IMR-90 (cell line): ENCODE measurements around the gene PAK5. TPM values are rescaled to one million over a fixed set of nuclear protein-coding genes. Genes with fewer than 3 reads are reported as not detected.

ENCODE experiments used
- ATAC-seq: fragments of 200-7000 bp; cut with Tn5 transposase; 2 replicates; pipeline ENCODE4 v1.9.1; 2020; ENCODE audit warnings: low read depth, mild to moderate bottlenecking, moderate library complexity
- BruUV-seq: library from RNA; stranded (reverse); fragments of 400-500 nt; replicated peaks from 2 replicates; lab custom pipeline; 2021; lab: Mats Ljungman, UMichigan
- CTCF ChIA-PET: fragments of 300-600 bp; formaldehyde crosslinking; extraction: SDS; loops from one replicate; lab custom pipeline; 2021; ENCODE audit warnings: antibody characterized with exemption; lab: Yijun Ruan, JAX
- POLR2A ChIA-PET: fragments of 300-600 bp; sonication (Branson Sonifier 250); formaldehyde crosslinking; loops from one replicate; lab custom pipeline; 2022; ENCODE audit warnings: antibody characterized with exemption; ENCODE audit not compliant: unreplicated experiment; lab: Charles Lee
- DNase-seq: peaks from one replicate; pipeline ENCODE4 v3.0.0; 2013
- H2AFZ ChIP-seq: replicated peaks from 2 replicates; pipeline ENCODE3; 2013; ENCODE audit warnings: low read length, mild to moderate bottlenecking; ENCODE audit not compliant: poor library complexity
- H2AK5ac ChIP-seq: 2 replicates; pipeline ENCODE4 v1.6.1; 2013; ENCODE audit warnings: low read depth, low read length, inconsistent platforms
- H2AK9ac ChIP-seq: replicated peaks from 2 replicates; pipeline ENCODE3; 2013; ENCODE audit warnings: mild to moderate bottlenecking, low read depth, low read length, moderate library complexity; ENCODE audit not compliant: poor library complexity
- H2BK120ac ChIP-seq: 2 replicates; pipeline ENCODE4 v1.6.1; 2013; ENCODE audit warnings: low read depth, low read length, inconsistent platforms
- H2BK15ac ChIP-seq: 3 replicates; pipeline ENCODE4 v1.6.1; 2013; ENCODE audit warnings: low read depth, low read length, inconsistent platforms
- H2BK20ac ChIP-seq: 2 replicates; pipeline ENCODE4 v1.6.1; 2013; ENCODE audit warnings: low read depth, mild to moderate bottlenecking, inconsistent platforms, low read length, moderate library complexity
- H2BK5ac ChIP-seq: 2 replicates; pipeline ENCODE4 v1.6.1; 2013; ENCODE audit warnings: mild to moderate bottlenecking, low read depth, low read length, inconsistent platforms; ENCODE audit not compliant: poor library complexity, severe bottlenecking
- H3K14ac ChIP-seq: replicated peaks from 2 replicates; pipeline ENCODE4 v1.6.1; 2013; ENCODE audit warnings: low read depth, low read length, inconsistent platforms
- H3K18ac ChIP-seq: 2 replicates; pipeline ENCODE4 v1.6.1; 2013; ENCODE audit warnings: low read depth, low read length, control low read depth
- H3K23ac ChIP-seq: 2 replicates; pipeline ENCODE4 v1.6.1; 2013; ENCODE audit warnings: low read depth, low read length, inconsistent platforms
- H3K27ac ChIP-seq: 2 replicates; pipeline ENCODE4 v1.5.1; 2013; ENCODE audit warnings: mild to moderate bottlenecking, control low read depth, low read length; ENCODE audit not compliant: insufficient read depth
- H3K27me3 ChIP-seq: 2 replicates; pipeline ENCODE4 v1.6.1; 2013; ENCODE audit warnings: low read length; ENCODE audit not compliant: control insufficient read depth, insufficient read depth
- H3K36me3 ChIP-seq: 2 replicates; pipeline ENCODE4 v1.6.1; 2013; ENCODE audit warnings: low read length, mixed read lengths; ENCODE audit not compliant: control insufficient read depth, insufficient read depth
- H3K4ac ChIP-seq: 2 replicates; pipeline ENCODE4 v1.6.1; 2013; ENCODE audit warnings: low read depth, low read length, inconsistent platforms
- H3K4me1 ChIP-seq: 2 replicates; pipeline ENCODE4 v1.6.1; 2013; ENCODE audit warnings: low read length, mixed read lengths; ENCODE audit not compliant: control insufficient read depth, insufficient read depth
- H3K4me2 ChIP-seq: 2 replicates; pipeline ENCODE4 v1.6.1; 2013; ENCODE audit warnings: low read depth, mild to moderate bottlenecking, control low read depth, low read length, moderate library complexity
- H3K4me3 ChIP-seq: 2 replicates; pipeline ENCODE4 v1.5.1; 2013; ENCODE audit warnings: low read depth, mild to moderate bottlenecking, control low read depth, low read length, moderate library complexity; ENCODE audit not compliant: insufficient read depth
- H3K56ac ChIP-seq: 2 replicates; pipeline ENCODE4 v1.6.1; 2013; ENCODE audit warnings: low read length, inconsistent platforms; ENCODE audit not compliant: insufficient read depth; ENCODE audit errors: extremely low read depth
- H3K79me1 ChIP-seq, 2 experiments: 2 replicates each; pipeline ENCODE4 v1.6.1; 2013; ENCODE audit warnings: low read length in 2 of 2, inconsistent platforms in 1 of 2, low read depth in 1 of 2
- H3K9ac ChIP-seq: 2 replicates; pipeline ENCODE4 v1.6.1; 2013; ENCODE audit warnings: low read depth, low read length, control low read depth
- H3K9me1 ChIP-seq: 2 replicates; pipeline ENCODE4 v1.6.1; 2013; ENCODE audit warnings: low read length, inconsistent platforms; ENCODE audit not compliant: insufficient read depth
- H3K9me3 ChIP-seq: 2 replicates; pipeline ENCODE4 v1.6.1; 2013; ENCODE audit warnings: low read length; ENCODE audit not compliant: control insufficient read depth, insufficient read depth
- H4K20me1 ChIP-seq: 2 replicates; pipeline ENCODE4 v1.6.1; 2013; ENCODE audit warnings: low read length, inconsistent platforms; ENCODE audit not compliant: insufficient read depth
- H4K5ac ChIP-seq: 2 replicates; pipeline ENCODE4 v1.6.1; 2013; ENCODE audit warnings: mild to moderate bottlenecking, low read depth, low read length, control low read depth
- H4K8ac ChIP-seq, 2 experiments: 2 replicates each; pipeline ENCODE4 v1.6.1; 2013; ENCODE audit warnings: low read depth in 2 of 2, low read length in 2 of 2, control low read depth in 1 of 2, inconsistent platforms in 1 of 2
- H4K91ac ChIP-seq: 2 replicates; pipeline ENCODE4 v1.6.1; 2013; ENCODE audit warnings: low read depth, low read length, inconsistent platforms; ENCODE audit not compliant: insufficient read depth
- BHLHE40 ChIP-seq: fragments of 150-350 bp; IDR thresholded peaks from 2 replicates; pipeline ENCODE4 v1.6.1; 2016; ENCODE audit warnings: mild to moderate bottlenecking, low read depth, low read length
- FOS ChIP-seq: fragments of 150-350 bp; IDR thresholded peaks from 2 replicates; pipeline ENCODE4 v1.6.1; 2016; ENCODE audit warnings: low read depth, low read length
- MAFK ChIP-seq: IDR thresholded peaks from 2 replicates; pipeline ENCODE4 v1.6.1; 2012; ENCODE audit warnings: low read depth, low read length, improper control_type of control experiment
- MAZ ChIP-seq: IDR thresholded peaks from 2 replicates; pipeline ENCODE4 v1.6.1; 2012; ENCODE audit warnings: low read depth, mild to moderate bottlenecking, low read length, improper control_type of control experiment, moderate library complexity, borderline replicate concordance
- NFE2L2 ChIP-seq: fragments of 150-350 bp; IDR thresholded peaks from 2 replicates; pipeline ENCODE4 v1.6.1; 2016; ENCODE audit warnings: low read depth, mild to moderate bottlenecking, low read length
- RAD21 ChIP-seq: IDR thresholded peaks from 2 replicates; pipeline ENCODE4 v1.6.1; 2012; ENCODE audit warnings: low read length, improper control_type of control experiment
- RCOR1 ChIP-seq: IDR thresholded peaks from 2 replicates; pipeline ENCODE4 v1.6.1; 2012; ENCODE audit warnings: mild to moderate bottlenecking, low read length, improper control_type of control experiment; ENCODE audit not compliant: insufficient replicate concordance
- SMC3 ChIP-seq: fragments of 150-350 bp; IDR thresholded peaks from 2 replicates; pipeline ENCODE4 v1.6.1; 2016; ENCODE audit warnings: low read depth, mild to moderate bottlenecking, antibody characterized with exemption, low read length, moderate library complexity
- WGBS, 2 experiments: methylation state at CpG; one replicate each; pipeline versions ENCODE4 v1.1.5 to v1.1.7; 2013; ENCODE audit warnings: missing lambda C conversion rate in 2 of 2; ENCODE audit not compliant: insufficient read length in 1 of 2; ENCODE audit errors: extremely low coverage in 2 of 2; 5-methylcytosine and 5-hydroxymethylcytosine counted together
- dilution Hi-C: fragments of 300-500 bp; cut with HindIII; formaldehyde crosslinking; loops from one replicate; pipeline ENCODE4 v1.14.3; 2018; ENCODE audit warnings: low sequenced_read_pairs; ENCODE audit not compliant: unreplicated experiment
- in situ Hi-C: fragments of 300-500 bp; cut with MboI; formaldehyde crosslinking; loops from 3 replicates; pipeline ENCODE4 v1.14.3; 2019; ENCODE audit warnings: low sequenced_read_pairs, inconsistent platforms, mixed read lengths
- intact Hi-C: fragments of 100-400 bp; cut with micrococcal nuclease; formaldehyde crosslinking; loops from 2 replicates; pipeline ENCODE4 v1.10.0; 2022
- polyA plus RNA-seq, 3 experiments: library from polyadenylated mRNA; depleted of rRNA; stranded (reverse); fragments of >200 nt; gene quantifications; 2 replicates each; pipeline ENCODE4 v1.2.3, GENCODE V29; 2012; ENCODE audit warnings: low replicate concordance in 1 of 3
- total RNA-seq: library from RNA; depleted of rRNA; stranded (reverse); fragments of >200 nt; gene quantifications from 2 replicates; pipeline ENCODE4 v1.2.3, GENCODE V29; 2012
- TF ChIP-seq, protein P1 (sequence below): fragments of 150-350 bp; IDR thresholded peaks from 2 replicates; pipeline ENCODE4 v1.6.1; 2017; ENCODE audit warnings: mild to moderate bottlenecking, antibody characterized with exemption, low read length, low read depth
- TF ChIP-seq, protein P2 (sequence below): conservative IDR thresholded peaks from 2 replicates; pipeline ENCODE4 v1.5.1; 2012; ENCODE audit warnings: mild to moderate bottlenecking, low read depth, low read length, improper control_type of control experiment

Gene PAK5
- total and polyA plus RNA-seq, 2 of the 4 experiments (the other 2 are of a cell fraction), result not detected

DNA sequence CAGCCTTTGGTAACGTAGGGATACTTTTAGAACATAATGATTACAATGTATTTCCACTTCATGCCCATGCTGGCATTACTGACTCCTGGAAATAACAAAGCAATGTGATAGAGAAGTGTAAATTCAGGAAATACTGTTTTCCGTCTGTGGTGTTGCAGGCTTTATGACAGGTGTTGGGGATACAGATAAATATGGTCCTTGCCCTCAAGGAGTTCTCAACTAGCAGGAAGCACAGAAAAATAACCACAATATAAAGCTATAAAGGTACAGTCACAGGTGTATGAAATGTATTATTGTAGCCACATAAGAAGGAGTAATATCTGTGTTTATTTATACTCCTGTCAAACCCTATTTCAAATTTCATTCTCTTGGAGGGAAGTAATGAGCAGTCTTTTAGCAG lies 337.4 kb downstream of the PAK5 start:
- WGBS, 2 experiments, result no CpG with 5 or more reads among the region's 2 CpGs
- Histone ChIP-seq H2BK20ac (no peak overlapping the region), H2AK9ac (no peak overlapping the region), H3K27ac (no peak overlapping the region), H2BK120ac (no peak overlapping the region), H3K4ac (no peak overlapping the region), H2BK5ac (no peak overlapping the region), H3K23ac (no peak overlapping the region), H4K20me1 (no peaks in the 10 kb centered on the region; the same call in 1 of the 2 replicates), H3K9me1 (no peaks in the 10 kb centered on the region), H3K9ac (no peak overlapping the region), H4K91ac (no peak overlapping the region), H3K27me3 (peaks cover 27% of the 10 kb centered on the region), H3K14ac (no peak overlapping the region), H2AK5ac (no peak overlapping the region), H3K18ac (no peak overlapping the region), H2BK15ac (no peak overlapping the region), H3K4me2 (no peak overlapping the region), H3K36me3 (no peaks in the 10 kb centered on the region), H3K4me1 (no peaks in the 10 kb centered on the region), H4K5ac (no peak overlapping the region), H4K8ac (no peak overlapping the region), H3K56ac (no peak overlapping the region), H3K4me3 (no peak overlapping the region), H2AFZ (no peak overlapping the region), H3K79me1 (no peaks in the 10 kb centered on the region), H3K9me3 (peaks cover 5% of the 10 kb centered on the region; the same call in 1 of the 2 replicates)
- DNase-seq, result no peak
- CTCF ChIA-PET, result interaction anchor here (0.6 kb wide), 1 partner anchor 979 kb away, joined by 4 read pairs; no protein-coding TSS in a partner anchor
- ATAC-seq, result no peak
- BruUV-seq, result no TSS peak
- dilution Hi-C loops, result no loop called here
- intact Hi-C loops, result no loop called here
- no peak for TF ChIP-seq SMC3
- TF ChIP-seq, protein P1, sequence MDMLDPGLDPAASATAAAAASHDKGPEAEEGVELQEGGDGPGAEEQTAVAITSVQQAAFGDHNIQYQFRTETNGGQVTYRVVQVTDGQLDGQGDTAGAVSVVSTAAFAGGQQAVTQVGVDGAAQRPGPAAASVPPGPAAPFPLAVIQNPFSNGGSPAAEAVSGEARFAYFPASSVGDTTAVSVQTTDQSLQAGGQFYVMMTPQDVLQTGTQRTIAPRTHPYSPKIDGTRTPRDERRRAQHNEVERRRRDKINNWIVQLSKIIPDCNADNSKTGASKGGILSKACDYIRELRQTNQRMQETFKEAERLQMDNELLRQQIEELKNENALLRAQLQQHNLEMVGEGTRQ, result no peak
- no peak for TF ChIP-seq RCOR1
- no peak for TF ChIP-seq MAZ
- TF ChIP-seq, protein P2, sequence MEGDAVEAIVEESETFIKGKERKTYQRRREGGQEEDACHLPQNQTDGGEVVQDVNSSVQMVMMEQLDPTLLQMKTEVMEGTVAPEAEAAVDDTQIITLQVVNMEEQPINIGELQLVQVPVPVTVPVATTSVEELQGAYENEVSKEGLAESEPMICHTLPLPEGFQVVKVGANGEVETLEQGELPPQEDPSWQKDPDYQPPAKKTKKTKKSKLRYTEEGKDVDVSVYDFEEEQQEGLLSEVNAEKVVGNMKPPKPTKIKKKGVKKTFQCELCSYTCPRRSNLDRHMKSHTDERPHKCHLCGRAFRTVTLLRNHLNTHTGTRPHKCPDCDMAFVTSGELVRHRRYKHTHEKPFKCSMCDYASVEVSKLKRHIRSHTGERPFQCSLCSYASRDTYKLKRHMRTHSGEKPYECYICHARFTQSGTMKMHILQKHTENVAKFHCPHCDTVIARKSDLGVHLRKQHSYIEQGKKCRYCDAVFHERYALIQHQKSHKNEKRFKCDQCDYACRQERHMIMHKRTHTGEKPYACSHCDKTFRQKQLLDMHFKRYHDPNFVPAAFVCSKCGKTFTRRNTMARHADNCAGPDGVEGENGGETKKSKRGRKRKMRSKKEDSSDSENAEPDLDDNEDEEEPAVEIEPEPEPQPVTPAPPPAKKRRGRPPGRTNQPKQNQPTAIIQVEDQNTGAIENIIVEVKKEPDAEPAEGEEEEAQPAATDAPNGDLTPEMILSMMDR, result no peak
- TF ChIP-seq RAD21, result no peak
- TF ChIP-seq FOS, result no peak
- no peak for TF ChIP-seq BHLHE40
- no peak for TF ChIP-seq NFE2L2
- TF ChIP-seq MAFK, result no peak
- POLR2A ChIA-PET, result no interaction called here
- in situ Hi-C loops, result no loop called here
